ENCODE data around the gene CFAP300.
A peak's percentile ranks its signal among the peaks of the same experiment; 100 is the strongest.

Gene CFAP300

GRCh38 chr11:102099755-102100154 lies 52.5 kb downstream of the CFAP300 start:
- no peak for TF ChIP-seq SPI1 (IDR thresholded peaks at IDR 0.05; ENCODE audit: borderline replicate concordance, low read depth)
- TF ChIP-seq, protein P1, sequence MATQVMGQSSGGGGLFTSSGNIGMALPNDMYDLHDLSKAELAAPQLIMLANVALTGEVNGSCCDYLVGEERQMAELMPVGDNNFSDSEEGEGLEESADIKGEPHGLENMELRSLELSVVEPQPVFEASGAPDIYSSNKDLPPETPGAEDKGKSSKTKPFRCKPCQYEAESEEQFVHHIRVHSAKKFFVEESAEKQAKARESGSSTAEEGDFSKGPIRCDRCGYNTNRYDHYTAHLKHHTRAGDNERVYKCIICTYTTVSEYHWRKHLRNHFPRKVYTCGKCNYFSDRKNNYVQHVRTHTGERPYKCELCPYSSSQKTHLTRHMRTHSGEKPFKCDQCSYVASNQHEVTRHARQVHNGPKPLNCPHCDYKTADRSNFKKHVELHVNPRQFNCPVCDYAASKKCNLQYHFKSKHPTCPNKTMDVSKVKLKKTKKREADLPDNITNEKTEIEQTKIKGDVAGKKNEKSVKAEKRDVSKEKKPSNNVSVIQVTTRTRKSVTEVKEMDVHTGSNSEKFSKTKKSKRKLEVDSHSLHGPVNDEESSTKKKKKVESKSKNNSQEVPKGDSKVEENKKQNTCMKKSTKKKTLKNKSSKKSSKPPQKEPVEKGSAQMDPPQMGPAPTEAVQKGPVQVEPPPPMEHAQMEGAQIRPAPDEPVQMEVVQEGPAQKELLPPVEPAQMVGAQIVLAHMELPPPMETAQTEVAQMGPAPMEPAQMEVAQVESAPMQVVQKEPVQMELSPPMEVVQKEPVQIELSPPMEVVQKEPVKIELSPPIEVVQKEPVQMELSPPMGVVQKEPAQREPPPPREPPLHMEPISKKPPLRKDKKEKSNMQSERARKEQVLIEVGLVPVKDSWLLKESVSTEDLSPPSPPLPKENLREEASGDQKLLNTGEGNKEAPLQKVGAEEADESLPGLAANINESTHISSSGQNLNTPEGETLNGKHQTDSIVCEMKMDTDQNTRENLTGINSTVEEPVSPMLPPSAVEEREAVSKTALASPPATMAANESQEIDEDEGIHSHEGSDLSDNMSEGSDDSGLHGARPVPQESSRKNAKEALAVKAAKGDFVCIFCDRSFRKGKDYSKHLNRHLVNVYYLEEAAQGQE (IDR thresholded peaks at IDR 0.05; ENCODE audit: insufficient replicate concordance, low read depth) = no peak
- TF ChIP-seq CTCF (IDR thresholded peaks at IDR 0.05; ENCODE audit: insufficient read depth, low read length) = no peak
- no peak for TF ChIP-seq GABPA (IDR thresholded peaks at IDR 0.05; ENCODE audit: low read depth)
- TF ChIP-seq POLR2AphosphoS5 (IDR thresholded peaks at IDR 0.05; ENCODE audit: low read depth) = no peak
- no peak overlapping the region for H3K27ac ChIP-seq (replicated peaks)
- H3K27me3 ChIP-seq (ENCODE audit: insufficient read depth, poor library complexity, severe bottlenecking) = no peaks in the 10 kb centered on the region
- H3K4me3 ChIP-seq (replicated peaks; ENCODE audit: insufficient read depth, low read length) = no peak overlapping the region
- DNase-seq (ENCODE audit: low read depth in 1 of 2, low spot score in 1 of 2) = no peak

GRCh38 chr11:102108734-102109440 lies 61.6 kb downstream of the CFAP300 start:
- TF ChIP-seq SPI1 (IDR thresholded peaks at IDR 0.05; ENCODE audit: borderline replicate concordance, low read depth) (no peak), CTCF (IDR thresholded peaks at IDR 0.05; ENCODE audit: insufficient read depth, low read length) (no peak), POLR2AphosphoS5 (IDR thresholded peaks at IDR 0.05; ENCODE audit: low read depth) (no peak), GABPA (IDR thresholded peaks at IDR 0.05; ENCODE audit: low read depth) (no peak)
- TF ChIP-seq, protein P1 (IDR thresholded peaks at IDR 0.05; ENCODE audit: insufficient replicate concordance, low read depth) = no peak
- no peak overlapping the region for H3K4me3 ChIP-seq (replicated peaks; ENCODE audit: insufficient read depth, low read length)
- H3K27ac ChIP-seq (replicated peaks) = no peak overlapping the region

DNA sequence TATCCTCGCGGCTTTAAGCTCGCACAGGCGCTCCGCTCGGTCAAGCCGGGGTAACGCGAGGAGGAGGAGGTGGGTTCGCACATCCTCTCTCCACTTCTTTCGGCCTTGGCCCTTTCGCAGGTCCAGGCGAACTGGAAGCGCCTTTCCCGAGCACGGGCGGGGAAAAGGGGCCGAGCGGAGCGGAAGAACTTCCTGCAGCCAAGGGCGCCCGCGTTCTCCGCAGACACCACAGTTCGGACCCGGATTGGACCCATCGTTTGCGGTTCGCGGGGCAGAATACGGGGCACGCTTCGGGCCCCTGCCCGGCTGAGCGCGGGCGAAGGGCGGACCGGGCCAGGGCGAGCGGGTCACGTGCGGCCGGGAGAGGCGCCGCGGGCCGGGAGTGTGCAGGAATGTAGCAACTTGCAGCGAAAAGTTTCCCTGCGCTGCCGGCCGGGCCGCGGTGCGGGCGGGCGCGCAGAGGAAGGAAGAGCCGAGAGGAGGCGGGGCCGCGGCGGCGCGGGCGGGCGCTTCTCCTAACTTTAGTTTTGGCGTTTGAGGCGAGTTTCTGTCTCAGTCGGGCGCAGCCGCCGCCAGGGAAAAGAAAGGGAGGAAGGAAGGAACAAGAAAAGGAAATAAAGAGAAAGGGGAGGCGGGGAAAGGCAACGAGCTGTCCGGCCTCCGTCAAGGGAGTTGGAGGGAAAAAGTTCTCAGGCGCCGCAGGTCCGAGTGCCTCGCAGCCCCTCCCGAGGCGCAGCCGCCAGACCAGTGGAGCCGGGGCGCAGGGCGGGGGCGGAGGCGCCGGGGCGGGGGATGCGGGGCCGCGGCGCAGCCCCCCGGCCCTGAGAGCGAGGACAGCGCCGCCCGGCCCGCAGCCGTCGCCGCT lies 62.9 kb downstream of the CFAP300 start, which contains the start of gene YAP1:
Gene YAP1, plus strand, starts transcription at position 552 of the 865 bp plus-strand sequence. CDS start 402 bp downstream, outside the sequence.
- peak within 1 kb of the TSS; percentile 58 for H3K4me3 ChIP-seq (replicated peaks; ENCODE audit: insufficient read depth, low read length)
- H3K27ac ChIP-seq (replicated peaks) = no peak within 1 kb of the TSS
- H3K27me3 ChIP-seq (ENCODE audit: insufficient read depth, poor library complexity, severe bottlenecking) = peaks cover 33% of the 10 kb centered on the region
- DNase-seq (ENCODE audit: low read depth in 1 of 2, low spot score in 1 of 2) = peak; percentile 51 to 57
- TF ChIP-seq POLR2AphosphoS5 (IDR thresholded peaks at IDR 0.05; ENCODE audit: low read depth) (no peak), GABPA (IDR thresholded peaks at IDR 0.05; ENCODE audit: low read depth) (0 out of 2 replicates have a peak, but pooled peaks have one; percentile 12), SPI1 (IDR thresholded peaks at IDR 0.05; ENCODE audit: borderline replicate concordance, low read depth) (peak; percentile 50; the same call in 1 of the 2 replicates)

More at GRCh38 chr11:102108734-102109440, 61.6 kb downstream of the CFAP300 start:
- H3K27me3 ChIP-seq (ENCODE audit: insufficient read depth, poor library complexity, severe bottlenecking) = peaks cover 33% of the 10 kb centered on the region
- DNase-seq (ENCODE audit: low read depth in 1 of 2, low spot score in 1 of 2) = no peak

DNA sequence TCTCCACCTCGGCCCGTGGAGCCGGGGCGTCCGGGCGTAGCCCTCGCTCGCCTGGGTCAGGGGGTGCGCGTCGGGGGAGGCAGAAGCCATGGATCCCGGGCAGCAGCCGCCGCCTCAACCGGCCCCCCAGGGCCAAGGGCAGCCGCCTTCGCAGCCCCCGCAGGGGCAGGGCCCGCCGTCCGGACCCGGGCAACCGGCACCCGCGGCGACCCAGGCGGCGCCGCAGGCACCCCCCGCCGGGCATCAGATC lies 63.4 kb downstream of the CFAP300 start:
- no peak overlapping the region for H3K27ac ChIP-seq (replicated peaks)
- peak overlapping the region; percentile 58 for H3K4me3 ChIP-seq (replicated peaks; ENCODE audit: insufficient read depth, low read length)
- H3K27me3 ChIP-seq (ENCODE audit: insufficient read depth, poor library complexity, severe bottlenecking) = peaks cover 34% of the 10 kb centered on the region
- no peak for TF ChIP-seq GABPA (IDR thresholded peaks at IDR 0.05; ENCODE audit: low read depth)
- no peak for TF ChIP-seq CTCF (IDR thresholded peaks at IDR 0.05; ENCODE audit: insufficient read depth, low read length)
- TF ChIP-seq SPI1 (IDR thresholded peaks at IDR 0.05; ENCODE audit: borderline replicate concordance, low read depth) = no peak
- no peak for TF ChIP-seq POLR2AphosphoS5 (IDR thresholded peaks at IDR 0.05; ENCODE audit: low read depth)
- TF ChIP-seq, protein P1 (IDR thresholded peaks at IDR 0.05; ENCODE audit: insufficient replicate concordance, low read depth) = no peak
- no peak for DNase-seq (ENCODE audit: low read depth in 1 of 2, low spot score in 1 of 2)
